Thoracic aorta (tissue), 2 donors: ENCODE data around the gene EFCAB14. TPM values are rescaled to one million over a fixed set of nuclear protein-coding genes. Genes with fewer than 3 reads are reported as not detected.

Experiments
- ATAC-seq: fragments of 150-250 bp; one replicate; pipeline ENCODE4 v1.8.0; 2017; ENCODE audit warnings: low read depth; ENCODE audit not compliant: insufficient number of reproducible peaks, low FRiP score
- DNase-seq: peaks from one replicate; pipeline ENCODE4 v3.0.0-alpha.2; 2020; ENCODE audit warnings: low spot score
- H3K27ac ChIP-seq, 2 donors: fragments of 200-600 bp; sonication (generic); 1 replicate in 1 of 2; 2 replicates in 1 of 2; pipeline ENCODE4 v1.5.1; 2016; ENCODE audit warnings: mild to moderate bottlenecking in 2 of 2, moderate library complexity in 2 of 2
- H3K27me3 ChIP-seq: fragments of 200-600 bp; sonication (generic); replicated peaks from 2 replicates; pipeline ENCODE4 v1.6.0; 2016; ENCODE audit warnings: mild to moderate bottlenecking; ENCODE audit not compliant: insufficient read depth
- H3K36me3 ChIP-seq: fragments of 200-600 bp; sonication (generic); one replicate; pipeline ENCODE4 v1.5.1; 2016
- H3K4me1 ChIP-seq, 2 donors: fragments of 200-600 bp; sonication (generic); 1 replicate in 1 of 2; 2 replicates in 1 of 2; pipeline versions ENCODE4 v1.5.1 to v1.6.0; 2016; ENCODE audit warnings: low read depth in 2 of 2, mild to moderate bottlenecking in 1 of 2; ENCODE audit not compliant: control insufficient read depth in 1 of 2
- H3K4me3 ChIP-seq: fragments of 200-600 bp; sonication (generic); 2 replicates; pipeline ENCODE4 v1.5.1; 2016; ENCODE audit warnings: mild to moderate bottlenecking
- H3K9me3 ChIP-seq: fragments of 200-600 bp; sonication (generic); 2 replicates; pipeline ENCODE4 v1.5.1; 2016
- total RNA-seq, 2 donors: library from RNA; depleted of rRNA; stranded (reverse); fragments of >200 nt; gene quantifications; one replicate each; pipeline versions ENCODE4 v1.1.0 to v1.2.3, GENCODE V29; 2016
- TF ChIP-seq, protein P1 (sequence below): fragments of 200-600 bp; sonication (generic); IDR thresholded peaks from one replicate; pipeline ENCODE4 v1.5.1; 2019; ENCODE audit warnings: antibody characterized with exemption

The EFCAB14 gene
- total RNA-seq, 2 donors from 2014 or later: 102 to 107 TPM

GRCh38 chr1:46676531-46676930 is 42.4 kb downstream of the EFCAB14 start:
- H3K36me3 ChIP-seq: peaks cover 22% of the 10 kb centered on the region
- H3K27ac ChIP-seq: no peak overlapping the region
- DNase-seq (no peak), ATAC-seq (no peak)
- H3K27me3 ChIP-seq: no peaks in the 10 kb centered on the region
- no peaks in the 10 kb centered on the region for H3K4me1 ChIP-seq
- no peaks in the 10 kb centered on the region for H3K9me3 ChIP-seq
- no peak overlapping the region for H3K4me3 ChIP-seq
- TF ChIP-seq, protein P1, sequence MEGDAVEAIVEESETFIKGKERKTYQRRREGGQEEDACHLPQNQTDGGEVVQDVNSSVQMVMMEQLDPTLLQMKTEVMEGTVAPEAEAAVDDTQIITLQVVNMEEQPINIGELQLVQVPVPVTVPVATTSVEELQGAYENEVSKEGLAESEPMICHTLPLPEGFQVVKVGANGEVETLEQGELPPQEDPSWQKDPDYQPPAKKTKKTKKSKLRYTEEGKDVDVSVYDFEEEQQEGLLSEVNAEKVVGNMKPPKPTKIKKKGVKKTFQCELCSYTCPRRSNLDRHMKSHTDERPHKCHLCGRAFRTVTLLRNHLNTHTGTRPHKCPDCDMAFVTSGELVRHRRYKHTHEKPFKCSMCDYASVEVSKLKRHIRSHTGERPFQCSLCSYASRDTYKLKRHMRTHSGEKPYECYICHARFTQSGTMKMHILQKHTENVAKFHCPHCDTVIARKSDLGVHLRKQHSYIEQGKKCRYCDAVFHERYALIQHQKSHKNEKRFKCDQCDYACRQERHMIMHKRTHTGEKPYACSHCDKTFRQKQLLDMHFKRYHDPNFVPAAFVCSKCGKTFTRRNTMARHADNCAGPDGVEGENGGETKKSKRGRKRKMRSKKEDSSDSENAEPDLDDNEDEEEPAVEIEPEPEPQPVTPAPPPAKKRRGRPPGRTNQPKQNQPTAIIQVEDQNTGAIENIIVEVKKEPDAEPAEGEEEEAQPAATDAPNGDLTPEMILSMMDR: no peak

GRCh38 chr1:46675549-46676314 is 43.2 kb downstream of the EFCAB14 start:
- no peaks in the 10 kb centered on the region for H3K9me3 ChIP-seq
- DNase-seq: no peak
- H3K27ac ChIP-seq: no peak overlapping the region
- TF ChIP-seq, protein P1: no peak
- peaks cover 15% of the 10 kb centered on the region for H3K36me3 ChIP-seq
- H3K27me3 ChIP-seq: no peaks in the 10 kb centered on the region
- H3K4me3 ChIP-seq: no peak overlapping the region
- no peaks in the 10 kb centered on the region for H3K4me1 ChIP-seq
- ATAC-seq: no peak

GRCh38 chr1:46673749-46674182 is 45.1 kb downstream of the EFCAB14 start:
- no peaks in the 10 kb centered on the region for H3K27me3 ChIP-seq
- no peak overlapping the region for H3K4me3 ChIP-seq
- H3K4me1 ChIP-seq: no peaks in the 10 kb centered on the region
- no peak overlapping the region for H3K27ac ChIP-seq
- TF ChIP-seq, protein P1: no peak
- H3K36me3 ChIP-seq: peaks cover 4% of the 10 kb centered on the region
- DNase-seq (no peak), ATAC-seq (no peak)
- H3K9me3 ChIP-seq: no peaks in the 10 kb centered on the region

DNA sequence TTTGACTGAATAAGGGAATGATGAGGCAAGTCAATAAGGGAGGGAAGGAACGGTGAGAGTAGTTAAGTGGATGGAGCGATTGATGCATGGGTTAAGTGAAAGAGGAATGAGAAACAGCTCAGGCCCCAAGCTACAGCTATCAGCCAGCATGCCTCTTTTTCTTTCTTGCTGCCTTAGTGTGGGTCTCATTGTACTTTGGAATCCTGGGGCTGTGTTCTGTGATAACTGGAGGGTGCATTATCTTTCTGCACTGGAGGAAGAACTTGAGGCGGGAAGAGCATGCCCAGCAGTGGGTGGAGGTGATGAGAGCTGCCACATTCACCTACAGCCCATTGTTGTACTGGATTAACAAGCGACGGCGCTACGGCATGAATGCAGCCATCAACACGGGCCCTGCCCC is 46.2 kb downstream of the EFCAB14 start:
- no peak overlapping the region for H3K4me3 ChIP-seq
- no peaks in the 10 kb centered on the region for H3K9me3 ChIP-seq
- DNase-seq (no peak), ATAC-seq (no peak)
- no peaks in the 10 kb centered on the region for H3K27me3 ChIP-seq
- TF ChIP-seq, protein P1: no peak
- H3K36me3 ChIP-seq: peaks cover 4% of the 10 kb centered on the region
- H3K27ac ChIP-seq: no peak overlapping the region
- no peaks in the 10 kb centered on the region for H3K4me1 ChIP-seq

GRCh38 chr1:46671554-46671953 is 47.4 kb downstream of the EFCAB14 start, which contains the start of gene TEX38:
TSS of gene TEX38 (plus strand) at chr1:46671854. CDS start at chr1:46671935, 81 bp downstream.
- DNase-seq: no peak

More at GRCh38 chr1:46671554-46671953, 47.4 kb downstream of the EFCAB14 start, which contains the start of gene TEX38:
- TF ChIP-seq, protein P1: no peak
- no peak for ATAC-seq
- H3K4me3 ChIP-seq: no peak within 1 kb of the TSS
- no peaks in the 10 kb centered on the region for H3K9me3 ChIP-seq
- peaks cover 10% of the 10 kb centered on the region in 2 donors for H3K4me1 ChIP-seq
- no peaks in the 10 kb centered on the region for H3K36me3 ChIP-seq
- H3K27me3 ChIP-seq: no peaks in the 10 kb centered on the region
- H3K27ac ChIP-seq: no peak within 1 kb of the TSS
